GM12878 (cell line): Measurements from ENCODE around the gene PLEKHA6. TPM values are rescaled to one million over a fixed set of nuclear protein-coding genes. Genes with fewer than 3 reads are reported as not detected.

Source experiments
- ATAC-seq: fragments of 200-7000 bp; cut with Tn5 transposase; 3 replicates; pipeline ENCODE4 v1.9.1; 2020; ENCODE audit warnings: mild to moderate bottlenecking, moderate library complexity
- BruUV-seq: library from RNA; stranded (reverse); fragments of 400-500 nt; replicated peaks from 2 replicates; lab custom pipeline; 2021; lab: Mats Ljungman, UMichigan
- CTCF ChIA-PET: fragments of 300-600 bp; sonication (Branson Sonifier 250); formaldehyde crosslinking; extraction: SDS; loops from one replicate; lab custom pipeline; 2021; ENCODE audit warnings: inconsistent platforms; lab: Yijun Ruan, JAX
- POLR2A ChIA-PET: fragments of 350-600 bp; formaldehyde crosslinking; extraction: SDS; loops from one replicate; lab custom pipeline; 2021; ENCODE audit warnings: inconsistent platforms; lab: Charles Lee
- RAD21 ChIA-PET: fragments of 300-600 bp; sonication (Branson Sonifier 250); formaldehyde crosslinking; loops from one replicate; lab custom pipeline; 2023; ENCODE audit warnings: antibody characterized with exemption; ENCODE audit not compliant: unreplicated experiment; lab: Charles Lee
- SMC1A ChIA-PET: fragments of 300-600 bp; sonication (Branson Sonifier 250); formaldehyde crosslinking; loops from one replicate; lab custom pipeline; 2023; ENCODE audit not compliant: unreplicated experiment, uncharacterized antibody; lab: Charles Lee
- DNase-seq: peaks from one replicate; pipeline ENCODE4 v3.0.0-alpha.2; 2011; ENCODE audit warnings: low read depth, low spot score
- FAIRE-seq: peaks from 3 replicates; lab custom pipeline; 2011; peaks lifted over from hg19 to GRCh38; lab: Jason Lieb, UNC
- H2AFZ ChIP-seq: 2 replicates; pipeline ENCODE4 v1.6.0; 2011; ENCODE audit warnings: low read depth, low read length, control low read depth; ENCODE audit not compliant: control insufficient read depth
- H3K27ac ChIP-seq: 2 replicates; pipeline ENCODE4 v1.5.1; 2011; ENCODE audit warnings: control low read depth; ENCODE audit not compliant: control insufficient read depth, insufficient read depth
- H3K27me3 ChIP-seq, 2 experiments: replicated peaks in 1 of 2; 2 replicates each; pipeline versions ENCODE4 v1.6.0 to v1.6.1; 2011; ENCODE audit warnings: low read length in 1 of 2; ENCODE audit not compliant: control insufficient read depth in 2 of 2, insufficient read depth in 2 of 2
- H3K36me3 ChIP-seq, 2 experiments: 2 replicates each; pipeline ENCODE4 v1.5.1; 2011; ENCODE audit warnings: low read length in 1 of 2; ENCODE audit not compliant: control insufficient read depth in 2 of 2, insufficient read depth in 2 of 2
- H3K4me1 ChIP-seq: 2 replicates; pipeline ENCODE4 v1.6.1; 2011; ENCODE audit warnings: mild to moderate bottlenecking, low read length, moderate library complexity, mixed read lengths; ENCODE audit not compliant: control insufficient read depth, insufficient read depth
- H3K4me2 ChIP-seq: 2 replicates; pipeline ENCODE4 v1.6.0; 2011; ENCODE audit warnings: control low read depth; ENCODE audit not compliant: control insufficient read depth, insufficient read depth
- H3K4me3 ChIP-seq: fragments of 200-600 bp; sonication (generic); 2 replicates; pipeline ENCODE4 v1.5.1; 2016
- H3K79me2 ChIP-seq: 2 replicates; pipeline ENCODE4 v1.6.0; 2011; ENCODE audit warnings: low read length; ENCODE audit not compliant: control insufficient read depth, insufficient read depth
- H3K9ac ChIP-seq: 2 replicates; pipeline ENCODE4 v1.8.0; 2011; ENCODE audit warnings: low read length, control low read depth, mixed read lengths; ENCODE audit not compliant: control insufficient read depth, insufficient read depth
- H3K9me3 ChIP-seq: replicated peaks from 3 replicates; pipeline ENCODE4 v1.5.1; 2011; ENCODE audit warnings: mild to moderate bottlenecking, low read length; ENCODE audit not compliant: control insufficient read depth, insufficient read depth
- H4K20me1 ChIP-seq: 2 replicates; pipeline ENCODE4 v1.6.0; 2011; ENCODE audit not compliant: control insufficient read depth, insufficient read depth
- BACH1 ChIP-seq: fragments of 450-650 bp; IDR thresholded peaks from 2 replicates; pipeline ENCODE4 v1.6.1; 2017; ENCODE audit warnings: mild to moderate bottlenecking, borderline replicate concordance
- CHD4 ChIP-seq: fragments of 200-600 bp; sonication (generic); IDR thresholded peaks from 2 replicates; pipeline ENCODE4 v1.6.1; 2016; ENCODE audit warnings: mild to moderate bottlenecking
- EP300 ChIP-seq, 2 experiments: fragments of 150-350 bp in 1 of 2; IDR thresholded peaks; 2 replicates each; pipeline ENCODE4 v1.6.1; 2011 to 2012; ENCODE audit warnings: low read depth in 2 of 2, low read length in 2 of 2, borderline replicate concordance in 1 of 2, improper control_type of control experiment in 1 of 2, inconsistent platforms in 1 of 2; ENCODE audit not compliant: control insufficient read depth in 1 of 2
- GATAD2B ChIP-seq: fragments of 450-650 bp; conservative IDR thresholded peaks from 2 replicates; pipeline ENCODE4 v1.6.1; 2017; ENCODE audit warnings: low read depth, mild to moderate bottlenecking, moderate library complexity
- KLF5 ChIP-seq: fragments of 450-650 bp; IDR thresholded peaks from 2 replicates; pipeline ENCODE4 v1.6.1; 2014; ENCODE audit warnings: mild to moderate bottlenecking; ENCODE audit not compliant: partially characterized antibody
- NR2C2 ChIP-seq: IDR thresholded peaks from 2 replicates; pipeline ENCODE4 v1.6.1; 2011; ENCODE audit warnings: borderline replicate concordance, low read depth; ENCODE audit not compliant: control insufficient read depth, insufficient read length
- POLR2AphosphoS2 ChIP-seq: IDR thresholded peaks from 2 replicates; pipeline ENCODE4 v1.6.1; 2011; ENCODE audit warnings: low read depth, mild to moderate bottlenecking, low read length, improper control_type of control experiment, moderate library complexity
- SPI1 ChIP-seq: IDR thresholded peaks from 2 replicates; pipeline ENCODE4 v1.6.1; 2011; ENCODE audit warnings: low read depth, mild to moderate bottlenecking, low read length, moderate library complexity, borderline replicate concordance; ENCODE audit not compliant: insufficient read depth
- STAT3 ChIP-seq: IDR thresholded peaks from 2 replicates; pipeline ENCODE4 v1.6.1; 2011; ENCODE audit warnings: low read depth, low read length, improper control_type of control experiment
- SUPT20H ChIP-seq: IDR thresholded peaks from 2 replicates; pipeline ENCODE4 v1.6.1; 2011; ENCODE audit warnings: low read depth, mild to moderate bottlenecking, low read length, moderate library complexity, borderline replicate concordance; ENCODE audit not compliant: control insufficient read depth
- in situ Hi-C: fragments of 300-500 bp; cut with MboI; formaldehyde crosslinking; loops from 9 replicates; pipeline ENCODE4 v1.14.3; 2018; ENCODE audit warnings: mixed read lengths
- intact Hi-C: fragments of 100-400 bp; cut with micrococcal nuclease; formaldehyde crosslinking; loops from one replicate; pipeline ENCODE4 v1.14.2; 2022; ENCODE audit not compliant: unreplicated experiment
- polyA plus RNA-seq, 11 experiments: library from polyadenylated mRNA; depleted of rRNA in 4 of 11; unstranded in 6 of 11; stranded (reverse) in 5 of 11; fragments of >200 nt; fragmentation: Nextera tagmentation in 4 of 11; fragmentation: Illumina TruSeq in 1 of 11; extraction: Ambion mirVana in 4 of 11; extraction: Trizol in 1 of 11; gene quantifications; 1 replicate in 1 of 11; 2 replicates in 10 of 11; pipeline versions ENCODE4 v1.2.1 to v1.2.3, GENCODE V29; 2011 to 2016; ENCODE audit warnings: inconsistent platforms in 2 of 11, missing spikeins in 2 of 11, low read depth in 1 of 11
- total RNA-seq, 4 experiments: library from RNA; depleted of rRNA in 3 of 4; stranded (reverse); fragments of >200 nt in 3 of 4; fragmentation: Illumina TruSeq in 1 of 4; extraction: Trizol in 1 of 4; gene quantifications; 2 replicates each; pipeline versions ENCODE4 v1.2.1 to v1.2.3, GENCODE V29; 2013 to 2021
- TF ChIP-seq, protein P1 (sequence below), 3 experiments: IDR thresholded peaks in 2 of 3; conservative IDR thresholded peaks in 1 of 3; 2 replicates each; pipeline ENCODE4 v1.5.1; 2011; ENCODE audit warnings: low read depth in 3 of 3, low read length in 3 of 3, mild to moderate bottlenecking in 3 of 3, control low read depth in 2 of 3, moderate library complexity in 2 of 3, inconsistent platforms in 1 of 3, mixed read lengths in 1 of 3; ENCODE audit not compliant: control insufficient read depth in 2 of 3, insufficient read depth in 1 of 3; ENCODE audit errors: extremely low read depth in 1 of 3
- TF ChIP-seq, protein P2 (sequence below): IDR thresholded peaks from 2 replicates; pipeline ENCODE4 v1.6.1; 2011; ENCODE audit warnings: mild to moderate bottlenecking, low read depth, low read length, moderate library complexity; ENCODE audit not compliant: insufficient replicate concordance

The PLEKHA6 gene
- total and polyA plus RNA-seq, 10 of the 15 experiments (the other 5 are each of a cell fraction or from before 2014, with no cell fraction given): 0.04 to 0.81 (median 0.19) TPM; not detected in 4

DNA sequence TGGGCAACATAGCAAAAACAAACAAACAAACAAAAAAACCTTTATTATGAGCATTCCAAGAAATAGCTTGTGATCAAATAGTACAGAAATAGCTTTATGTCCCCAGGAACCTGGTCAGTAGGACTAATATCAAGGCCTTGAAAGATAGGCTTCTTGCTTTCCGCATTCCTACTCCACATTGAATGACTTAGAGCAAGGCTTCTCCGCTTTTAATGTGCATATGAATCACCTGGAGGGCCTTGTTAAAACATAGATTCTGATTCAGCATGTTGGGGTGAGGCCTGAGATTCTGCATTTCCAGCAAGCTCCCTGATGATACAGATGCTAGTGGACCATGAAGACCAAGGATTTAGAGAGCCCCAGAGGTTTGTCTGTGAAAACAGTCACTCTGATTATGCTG is 17.4 kb downstream of the PLEKHA6 start (continued):
- TF ChIP-seq, protein P1, sequence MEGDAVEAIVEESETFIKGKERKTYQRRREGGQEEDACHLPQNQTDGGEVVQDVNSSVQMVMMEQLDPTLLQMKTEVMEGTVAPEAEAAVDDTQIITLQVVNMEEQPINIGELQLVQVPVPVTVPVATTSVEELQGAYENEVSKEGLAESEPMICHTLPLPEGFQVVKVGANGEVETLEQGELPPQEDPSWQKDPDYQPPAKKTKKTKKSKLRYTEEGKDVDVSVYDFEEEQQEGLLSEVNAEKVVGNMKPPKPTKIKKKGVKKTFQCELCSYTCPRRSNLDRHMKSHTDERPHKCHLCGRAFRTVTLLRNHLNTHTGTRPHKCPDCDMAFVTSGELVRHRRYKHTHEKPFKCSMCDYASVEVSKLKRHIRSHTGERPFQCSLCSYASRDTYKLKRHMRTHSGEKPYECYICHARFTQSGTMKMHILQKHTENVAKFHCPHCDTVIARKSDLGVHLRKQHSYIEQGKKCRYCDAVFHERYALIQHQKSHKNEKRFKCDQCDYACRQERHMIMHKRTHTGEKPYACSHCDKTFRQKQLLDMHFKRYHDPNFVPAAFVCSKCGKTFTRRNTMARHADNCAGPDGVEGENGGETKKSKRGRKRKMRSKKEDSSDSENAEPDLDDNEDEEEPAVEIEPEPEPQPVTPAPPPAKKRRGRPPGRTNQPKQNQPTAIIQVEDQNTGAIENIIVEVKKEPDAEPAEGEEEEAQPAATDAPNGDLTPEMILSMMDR (IDR thresholded peaks at IDR 0.05 in 2 of 3, conservative IDR thresholded peaks at IDR 0.05 in 1 of 3; ENCODE audit: control insufficient read depth in 2 of 3, extremely low read depth in 1 of 3, insufficient read depth in 1 of 3, low read depth in 3 of 3, low read length in 3 of 3): no peak
- TF ChIP-seq POLR2AphosphoS2 (no peak), SPI1 (no peak), KLF5 (no peak), STAT3 (no peak)
- TF ChIP-seq, protein P2, sequence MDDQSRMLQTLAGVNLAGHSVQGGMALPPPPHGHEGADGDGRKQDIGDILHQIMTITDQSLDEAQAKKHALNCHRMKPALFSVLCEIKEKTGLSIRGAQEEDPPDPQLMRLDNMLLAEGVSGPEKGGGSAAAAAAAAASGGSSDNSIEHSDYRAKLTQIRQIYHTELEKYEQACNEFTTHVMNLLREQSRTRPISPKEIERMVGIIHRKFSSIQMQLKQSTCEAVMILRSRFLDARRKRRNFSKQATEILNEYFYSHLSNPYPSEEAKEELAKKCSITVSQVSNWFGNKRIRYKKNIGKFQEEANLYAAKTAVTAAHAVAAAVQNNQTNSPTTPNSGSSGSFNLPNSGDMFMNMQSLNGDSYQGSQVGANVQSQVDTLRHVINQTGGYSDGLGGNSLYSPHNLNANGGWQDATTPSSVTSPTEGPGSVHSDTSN: no peak

DNA sequence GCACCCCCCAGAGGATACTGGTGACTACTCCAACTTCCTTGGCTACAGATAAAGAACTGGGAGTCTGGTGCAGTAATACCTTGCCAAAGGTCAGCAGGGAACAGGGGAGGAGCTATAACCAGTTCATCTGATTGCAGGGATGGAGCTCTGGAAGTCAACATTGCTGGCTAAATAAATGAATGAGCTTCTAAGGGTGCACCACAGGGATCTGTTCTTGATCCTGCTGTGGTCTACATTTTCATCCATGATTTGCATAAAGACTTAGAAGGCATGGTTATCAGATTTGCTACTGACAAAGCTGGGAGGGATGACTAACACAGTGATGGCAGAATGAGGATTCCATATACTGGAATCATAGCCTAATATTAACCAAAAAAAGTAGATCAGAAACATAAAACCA is 18.3 kb downstream of the PLEKHA6 start:
- intact Hi-C loops (no loop called here), in situ Hi-C loops (no loop called here)
- H3K79me2 ChIP-seq: no peaks in the 10 kb centered on the region
- ChIA-PET CTCF (interaction anchor here (1.1 to 3.6 kb wide), 7 partner anchors 13 to 179 kb away, joined by 3 to 20 read pairs (median 4); no protein-coding TSS in a partner anchor), POLR2A (no interaction called here), SMC1A (interaction anchor here (1.1 to 3.6 kb wide), 2 partner anchors 16 to 136 kb away, joined by 3 to 15 read pairs; no protein-coding TSS in a partner anchor), RAD21 (interaction anchor here (2.5 kb wide), 1 partner anchor 22 kb away, joined by 7 read pairs; no protein-coding TSS in a partner anchor)
- H3K4me1 ChIP-seq: no peaks in the 10 kb centered on the region
- no peak for ATAC-seq
- no peak for FAIRE-seq
- no peaks in the 10 kb centered on the region for H3K9me3 ChIP-seq
- no peak overlapping the region for H3K27ac ChIP-seq
- no peaks in the 10 kb centered on the region for H3K36me3 ChIP-seq
- no TSS peak for BruUV-seq
- H2AFZ ChIP-seq: no peak overlapping the region
- H3K4me3 ChIP-seq: no peak overlapping the region
- no peak for DNase-seq
- no peak overlapping the region for H3K9ac ChIP-seq
- H3K4me2 ChIP-seq: no peak overlapping the region
- no peaks in the 10 kb centered on the region for H4K20me1 ChIP-seq
- peaks cover 3 to 7% of the 10 kb centered on the region in 2 experiments for H3K27me3 ChIP-seq
- TF ChIP-seq SUPT20H: no peak
- no peak for TF ChIP-seq EP300 (IDR thresholded peaks at IDR 0.05; ENCODE audit: borderline replicate concordance in 1 of 2, control insufficient read depth in 1 of 2, low read depth in 2 of 2, low read length in 2 of 2)
- TF ChIP-seq CHD4: no peak
- no peak for TF ChIP-seq GATAD2B
- TF ChIP-seq NR2C2: no peak
- TF ChIP-seq BACH1: no peak
